ENCODE results near the gene SLC35F3.
"Not testable (repeated sequence)": the region's sequence is repeated elsewhere in the genome, so short reads cannot be mapped to it uniquely, and the experiment has no call there.

The SLC35F3 gene

GRCh38 chr1:234320069-234320468 is 415.6 kb downstream of the SLC35F3 start:
- DNase-seq (ENCODE audit: low read depth in 2 of 2) = no peak

- no peak for DNase-seq (ENCODE audit: low read depth in 2 of 2)
Observed at GRCh38 chr1:234320549-234320948, 416.1 kb downstream of the SLC35F3 start.

GRCh38 chr1:234321231-234321630 is 416.8 kb downstream of the SLC35F3 start:
- DNase-seq (ENCODE audit: low read depth in 2 of 2) = no peak

GRCh38 chr1:234322097-234322496 is 417.6 kb downstream of the SLC35F3 start:
- DNase-seq (ENCODE audit: low read depth in 2 of 2) = no peak

GRCh38 chr1:234322979-234323378 is 418.5 kb downstream of the SLC35F3 start:
- DNase-seq (ENCODE audit: low read depth in 2 of 2) = no peak

- DNase-seq (ENCODE audit: low read depth in 2 of 2) = no peak
Observed at GRCh38 chr1:234324821-234325220, 420.3 kb downstream of the SLC35F3 start.

GRCh38 chr1:234325878-234326496 is 421.5 kb downstream of the SLC35F3 start:
- no peak for DNase-seq (ENCODE audit: low read depth in 2 of 2)

- peak; percentile 20 to 26 for DNase-seq (ENCODE audit: low read depth in 2 of 2)
Observed at GRCh38 chr1:234326497-234327366, 422.3 kb downstream of the SLC35F3 start.

GRCh38 chr1:234327577-234328164 is 423.2 kb downstream of the SLC35F3 start:
- DNase-seq (ENCODE audit: low read depth in 2 of 2) = no peak

- no peak for DNase-seq (ENCODE audit: low read depth in 2 of 2)
Observed at GRCh38 chr1:234330843-234331215, 426.4 kb downstream of the SLC35F3 start.

GRCh38 chr1:234331507-234331906 is 427.0 kb downstream of the SLC35F3 start:
- no peak for DNase-seq (ENCODE audit: low read depth in 2 of 2)

- DNase-seq (ENCODE audit: low read depth in 2 of 2) = no peak
Observed at GRCh38 chr1:234336359-234336758, 431.9 kb downstream of the SLC35F3 start.

GRCh38 chr1:234337233-234337632 is 432.8 kb downstream of the SLC35F3 start:
- no peak for DNase-seq (ENCODE audit: low read depth in 2 of 2)

- no peak for DNase-seq (ENCODE audit: low read depth in 2 of 2)
Observed at GRCh38 chr1:234340528-234340927, 436.1 kb downstream of the SLC35F3 start.

GRCh38 chr1:234342774-234343173 is 438.3 kb downstream of the SLC35F3 start:
- DNase-seq (ENCODE audit: low read depth in 2 of 2) = no peak

GRCh38 chr1:234345237-234345636 is 440.8 kb downstream of the SLC35F3 start:
- DNase-seq (ENCODE audit: low read depth in 2 of 2) = no peak

GRCh38 chr1:234348964-234349363 is 444.5 kb downstream of the SLC35F3 start:
- no peak for DNase-seq (ENCODE audit: low read depth in 2 of 2)

- no peak for DNase-seq (ENCODE audit: low read depth in 2 of 2)
Observed at GRCh38 chr1:234355782-234356510, 451.5 kb downstream of the SLC35F3 start.

- DNase-seq (ENCODE audit: low read depth in 2 of 2) = not testable (repeated sequence)
Observed at GRCh38 chr1:234356615-234357269, 452.3 kb downstream of the SLC35F3 start.

- DNase-seq (ENCODE audit: low read depth in 2 of 2) = no peak
Observed at GRCh38 chr1:234357831-234358230, 453.4 kb downstream of the SLC35F3 start.

GRCh38 chr1:234361102-234361603 is 456.7 kb downstream of the SLC35F3 start:
- DNase-seq (ENCODE audit: low read depth in 2 of 2) = no peak
